Measurements from ENCODE around the gene SMIM26.
"Not testable (repeated sequence)": the region's sequence is repeated elsewhere in the genome, so short reads cannot be mapped to it uniquely, and the experiment has no call there.

- TF ChIP-seq, protein P1, sequence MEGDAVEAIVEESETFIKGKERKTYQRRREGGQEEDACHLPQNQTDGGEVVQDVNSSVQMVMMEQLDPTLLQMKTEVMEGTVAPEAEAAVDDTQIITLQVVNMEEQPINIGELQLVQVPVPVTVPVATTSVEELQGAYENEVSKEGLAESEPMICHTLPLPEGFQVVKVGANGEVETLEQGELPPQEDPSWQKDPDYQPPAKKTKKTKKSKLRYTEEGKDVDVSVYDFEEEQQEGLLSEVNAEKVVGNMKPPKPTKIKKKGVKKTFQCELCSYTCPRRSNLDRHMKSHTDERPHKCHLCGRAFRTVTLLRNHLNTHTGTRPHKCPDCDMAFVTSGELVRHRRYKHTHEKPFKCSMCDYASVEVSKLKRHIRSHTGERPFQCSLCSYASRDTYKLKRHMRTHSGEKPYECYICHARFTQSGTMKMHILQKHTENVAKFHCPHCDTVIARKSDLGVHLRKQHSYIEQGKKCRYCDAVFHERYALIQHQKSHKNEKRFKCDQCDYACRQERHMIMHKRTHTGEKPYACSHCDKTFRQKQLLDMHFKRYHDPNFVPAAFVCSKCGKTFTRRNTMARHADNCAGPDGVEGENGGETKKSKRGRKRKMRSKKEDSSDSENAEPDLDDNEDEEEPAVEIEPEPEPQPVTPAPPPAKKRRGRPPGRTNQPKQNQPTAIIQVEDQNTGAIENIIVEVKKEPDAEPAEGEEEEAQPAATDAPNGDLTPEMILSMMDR (IDR thresholded peaks at IDR 0.05; ENCODE audit: low read length): not testable (repeated sequence)
- TF ChIP-seq EZH2 (IDR thresholded peaks at IDR 0.05; ENCODE audit: borderline replicate concordance, low read length): not testable (repeated sequence)
Observed at GRCh38 chr20:18526761-18527160, 40.5 kb upstream of the SMIM26 start.
